Fibroblast of lung (primary cell): ENCODE measurements around the gene UBR4.

Source experiments
- EZH2 ChIP-seq: IDR thresholded peaks from 2 replicates; pipeline ENCODE4 v1.5.1; 2012; ENCODE audit warnings: low read length, control low read depth, mild to moderate bottlenecking; ENCODE audit errors: missing control alignments
- TF ChIP-seq, protein P1 (sequence below), 2 donors: IDR thresholded peaks in 1 of 2; conservative IDR thresholded peaks in 1 of 2; 1 replicate in 1 of 2; 2 replicates in 1 of 2; pipeline ENCODE4 v1.5.1; 2011 to 2012; ENCODE audit warnings: low read length in 2 of 2, control low read depth in 1 of 2, inconsistent platforms in 1 of 2, low read depth in 1 of 2, mild to moderate bottlenecking in 1 of 2

- TF ChIP-seq, protein P1, sequence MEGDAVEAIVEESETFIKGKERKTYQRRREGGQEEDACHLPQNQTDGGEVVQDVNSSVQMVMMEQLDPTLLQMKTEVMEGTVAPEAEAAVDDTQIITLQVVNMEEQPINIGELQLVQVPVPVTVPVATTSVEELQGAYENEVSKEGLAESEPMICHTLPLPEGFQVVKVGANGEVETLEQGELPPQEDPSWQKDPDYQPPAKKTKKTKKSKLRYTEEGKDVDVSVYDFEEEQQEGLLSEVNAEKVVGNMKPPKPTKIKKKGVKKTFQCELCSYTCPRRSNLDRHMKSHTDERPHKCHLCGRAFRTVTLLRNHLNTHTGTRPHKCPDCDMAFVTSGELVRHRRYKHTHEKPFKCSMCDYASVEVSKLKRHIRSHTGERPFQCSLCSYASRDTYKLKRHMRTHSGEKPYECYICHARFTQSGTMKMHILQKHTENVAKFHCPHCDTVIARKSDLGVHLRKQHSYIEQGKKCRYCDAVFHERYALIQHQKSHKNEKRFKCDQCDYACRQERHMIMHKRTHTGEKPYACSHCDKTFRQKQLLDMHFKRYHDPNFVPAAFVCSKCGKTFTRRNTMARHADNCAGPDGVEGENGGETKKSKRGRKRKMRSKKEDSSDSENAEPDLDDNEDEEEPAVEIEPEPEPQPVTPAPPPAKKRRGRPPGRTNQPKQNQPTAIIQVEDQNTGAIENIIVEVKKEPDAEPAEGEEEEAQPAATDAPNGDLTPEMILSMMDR (conservative IDR thresholded peaks at IDR 0.05 in 1 of 2, IDR thresholded peaks at IDR 0.05 in 1 of 2; ENCODE audit: low read depth in 1 of 2, low read length in 2 of 2), result no peak
- no peak for TF ChIP-seq EZH2
Measured at GRCh38 chr1:19057784-19058475, 152.1 kb downstream of the UBR4 start.
